ENCODE data around the gene KISS1R. TPM values are rescaled to one million over a fixed set of nuclear protein-coding genes. Genes with fewer than 3 reads are reported as not detected.
"Not testable (repeated sequence)": the region's sequence is repeated elsewhere in the genome, so short reads cannot be mapped to it uniquely, and the experiment has no call there.

KISS1R gene
- total and polyA plus RNA-seq, 7 experiments from 2014 or later, result 0.72 to 3.0 (median 1.2) TPM

DNA sequence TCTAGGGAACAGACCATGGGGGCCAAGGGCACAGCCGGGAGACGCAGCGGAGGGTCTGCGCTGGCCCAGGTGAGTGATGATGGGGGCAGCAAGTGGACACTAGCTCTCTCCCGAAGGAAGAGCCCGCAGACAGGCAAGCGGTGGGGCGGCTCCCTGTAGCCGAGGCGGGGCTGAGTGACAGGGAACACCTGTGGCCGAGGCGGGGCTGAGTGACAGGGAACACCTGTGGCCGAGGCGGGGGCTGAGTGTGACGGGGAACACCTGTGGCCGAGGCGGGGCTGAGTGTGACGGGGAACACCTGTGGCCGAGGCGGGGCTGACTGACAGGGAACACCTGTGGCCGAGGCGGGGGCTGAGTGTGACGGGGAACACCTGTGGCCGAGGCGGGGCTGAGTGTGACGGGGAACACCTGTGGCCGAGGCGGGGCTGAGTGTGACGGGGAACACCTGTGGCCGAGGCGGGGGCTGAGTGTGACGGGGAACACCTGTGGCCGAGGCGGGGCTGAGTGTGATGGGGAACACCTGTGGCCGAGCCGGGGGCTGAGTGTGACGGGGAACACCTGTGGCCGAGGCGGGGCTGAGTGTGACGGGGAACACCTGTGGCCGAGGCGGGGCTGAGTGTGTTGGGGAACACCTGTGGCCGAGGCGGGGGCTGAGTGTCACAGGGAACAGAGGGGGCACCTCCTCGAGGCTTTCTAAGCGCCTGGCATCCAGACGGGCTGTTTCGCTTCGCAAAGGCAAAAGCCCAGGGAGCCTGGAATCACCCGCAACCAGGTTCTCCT lies 25.5 kb upstream of the KISS1R start:
- H3K27me3 ChIP-seq (ENCODE audit: control insufficient read depth in 2 of 2, insufficient read depth in 2 of 2, low read length in 2 of 2); CTCF ChIA-PET; H3K9me3 ChIP-seq (ENCODE audit: control insufficient read depth in 2 of 3, low read length in 3 of 3); ATAC-seq; DNase-seq; H3K4me1 ChIP-seq (ENCODE audit: control insufficient read depth in 2 of 2, insufficient read depth in 2 of 2, low read length in 2 of 2); H3K9me3 Mint-ChIP-seq; H3K36me3 Mint-ChIP-seq; H3K27me3 Mint-ChIP-seq: not testable (repeated sequence)
- Mint-ChIP-seq H3K4me1 (peaks cover 4 to 42% (median 30%) of the 10 kb centered on the region in 7 donors), H3K27ac (peak overlapping the region in 7 of 9 donors; percentile 45 to 100 (median 86)), H3K4me3 (peak overlapping the region; percentile 71 to 96 (median 82))
- Histone ChIP-seq H3K27ac (ENCODE audit: low read depth, low read length) (peak overlapping the region; percentile 97), H3K36me3 (ENCODE audit: control insufficient read depth in 2 of 3, insufficient read depth in 3 of 3, low read length in 3 of 3) (peaks cover 0 to 42% (median 0%) of the 10 kb centered on the region in 3 experiments), H3K4me3 (ENCODE audit: low read length) (peak overlapping the region; percentile 58)
- POLR2A ChIA-PET, result interaction anchor here (2.3 kb wide), 1 partner anchor 93 kb away, joined by 8 read pairs; the partner anchor contains the start of gene WDR18
- intact Hi-C loops (cut with micrococcal nuclease), result loop anchor here (2.0 kb wide), 2 partner anchors 19 to 319 kb away; partner anchors contain the start of gene BSG (in 1 of the 2)

DNA sequence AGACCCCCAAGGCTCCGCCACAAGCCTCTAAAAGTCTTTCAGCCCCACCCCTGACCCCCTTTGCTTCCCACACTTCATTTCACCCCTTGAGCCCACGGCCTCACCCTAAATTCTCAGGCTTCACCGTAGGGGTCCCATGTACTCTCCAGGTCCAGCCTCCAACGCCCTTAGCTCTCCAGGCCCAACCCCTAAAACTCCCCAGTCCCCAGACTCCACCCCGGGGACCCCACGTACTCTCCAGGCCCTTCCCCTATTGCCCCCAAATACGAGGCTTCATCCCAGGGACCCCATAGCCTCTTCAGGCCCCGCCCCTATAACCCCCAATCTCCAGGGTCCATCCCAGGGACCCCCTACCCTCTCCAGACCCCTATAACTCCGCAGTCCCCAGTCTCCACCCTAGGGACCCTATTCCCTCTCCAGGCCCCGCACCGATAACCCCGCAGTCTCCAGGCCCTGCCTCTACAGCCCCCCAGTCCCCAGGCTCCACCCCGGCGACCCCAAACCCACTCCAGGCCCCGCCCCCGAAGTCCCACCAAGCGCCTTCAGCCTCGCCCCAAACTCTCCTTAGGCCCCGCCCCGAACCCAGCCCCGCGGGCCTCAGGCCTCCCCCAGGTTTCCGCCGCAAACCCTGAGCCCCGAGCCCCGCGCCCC lies 24.8 kb upstream of the KISS1R start:
- Histone ChIP-seq H3K36me3 (ENCODE audit: control insufficient read depth in 2 of 3, insufficient read depth in 3 of 3, low read length in 3 of 3) (peaks cover 0 to 42% (median 0%) of the 10 kb centered on the region in 3 experiments), H3K27me3 (ENCODE audit: control insufficient read depth in 2 of 2, insufficient read depth in 2 of 2, low read length in 2 of 2) (no peaks in the 10 kb centered on the region), H3K4me1 (ENCODE audit: control insufficient read depth in 2 of 2, insufficient read depth in 2 of 2, low read length in 2 of 2) (peaks cover 3 to 5% of the 10 kb centered on the region in 2 donors), H3K4me3 (ENCODE audit: low read length) (peak overlapping the region; percentile 58), H3K9me3 (ENCODE audit: control insufficient read depth in 2 of 3, low read length in 3 of 3) (no peaks in the 10 kb centered on the region), H3K27ac (ENCODE audit: low read depth, low read length) (peak overlapping the region; percentile 97)
- ChIA-PET CTCF (interaction anchor here (0.9 to 1.1 kb wide), 3 partner anchors 13 to 29 kb away, joined by 4 to 7 read pairs (median 6); no protein-coding TSS in a partner anchor), POLR2A (interaction anchor here (0.5 to 6.7 kb wide), 13 partner anchors 14 to 1366 kb away, joined by 3 to 196 read pairs (median 7); partner anchors contain the start of genes ABCA7, CIRBP, KISS1R and R3HDM4)
- intact Hi-C loops (cut with micrococcal nuclease), result loop anchor here (2.0 kb wide), 2 partner anchors 20 to 320 kb away; partner anchors contain the start of gene BSG (in 1 of the 2)
- peaks cover 4 to 42% (median 30%) of the 10 kb centered on the region in 7 donors for H3K4me1 Mint-ChIP-seq
- DNase-seq (no peak), ATAC-seq (no peak)
- H3K36me3 Mint-ChIP-seq, result peaks cover 0 to 12% (median 4%) of the 10 kb centered on the region in 5 donors
- peak overlapping the region; percentile 76 to 96 (median 85) for H3K4me3 Mint-ChIP-seq
- peaks cover 0 to 4% (median 0%) of the 10 kb centered on the region in 5 donors for H3K27me3 Mint-ChIP-seq
- peaks cover 0 to 8% (median 0%) of the 10 kb centered on the region in 11 donors for H3K9me3 Mint-ChIP-seq
- H3K27ac Mint-ChIP-seq, result peak overlapping the region in 8 of 9 donors; percentile 65 to 100 (median 90)

DNA sequence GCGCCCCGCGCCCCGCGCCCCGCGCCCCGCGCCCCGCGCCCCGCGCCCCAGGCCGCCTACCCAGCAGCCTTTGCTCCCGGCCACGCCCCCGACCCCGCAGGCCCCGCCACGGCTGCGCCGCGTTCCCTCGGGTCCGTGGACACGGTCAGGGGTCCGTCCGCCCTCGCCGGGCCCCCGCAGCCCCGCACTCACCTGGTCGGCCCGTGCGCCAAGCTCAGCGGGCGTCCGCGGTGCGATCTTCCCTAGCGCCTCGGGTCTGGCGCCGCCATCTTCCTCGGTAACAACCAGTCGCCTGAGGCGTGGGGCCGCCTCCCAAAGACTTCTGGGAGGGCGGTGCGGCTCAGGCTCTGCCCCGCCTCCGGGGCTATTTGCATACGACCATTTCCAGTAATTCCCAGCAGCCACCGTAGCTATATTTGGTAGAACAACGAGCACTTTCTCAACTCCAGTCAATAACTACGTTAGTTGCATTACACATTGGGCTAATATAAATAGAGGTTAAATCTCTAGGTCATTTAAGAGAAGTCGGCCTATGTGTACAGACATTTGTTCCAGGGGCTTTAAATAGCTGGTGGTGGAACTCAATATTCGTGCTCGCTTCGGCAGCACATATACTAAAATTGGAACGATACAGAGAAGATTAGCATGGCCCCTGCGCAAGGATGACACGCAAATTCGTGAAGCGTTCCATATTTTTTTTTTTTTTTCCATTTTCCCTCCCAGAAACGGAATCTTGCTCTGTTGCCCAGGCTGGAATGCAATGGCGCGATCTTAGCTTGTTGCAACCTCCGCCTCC lies 24.0 kb upstream of the KISS1R start, which contains the start of the genes MED16 and RNU6-9:
Gene MED16 (minus strand): TSS at position 294 of the 796 bp plus-strand sequence. CDS start 2,056 bp downstream, outside the sequence.
Gene RNU6-9 (plus strand): TSS at position 591 of the 796 bp plus-strand sequence.
- CTCF ChIA-PET, result interaction anchor here (0.6 to 1.4 kb wide), 8 partner anchors 10 to 361 kb away, joined by 3 to 7 read pairs (median 4); no protein-coding TSS in a partner anchor
- peaks cover 0 to 8% (median 0%) of the 10 kb centered on the region in 11 donors for H3K9me3 Mint-ChIP-seq
- H3K27ac Mint-ChIP-seq, result peak within 1 kb of the TSS; percentile 98 to 100 (median 100)
- peak within 1 kb of the TSS; percentile 90 to 96 (median 93) for H3K4me3 Mint-ChIP-seq
- H3K27me3 Mint-ChIP-seq, result peaks cover 0 to 4% (median 0%) of the 10 kb centered on the region in 5 donors
- Histone ChIP-seq H3K4me1 (ENCODE audit: control insufficient read depth in 2 of 2, insufficient read depth in 2 of 2, low read length in 2 of 2) (peaks cover 3 to 5% of the 10 kb centered on the region in 2 donors), H3K27me3 (ENCODE audit: control insufficient read depth in 2 of 2, insufficient read depth in 2 of 2, low read length in 2 of 2) (no peaks in the 10 kb centered on the region), H3K4me3 (ENCODE audit: low read length) (peak within 1 kb of the TSS; percentile 72), H3K36me3 (ENCODE audit: control insufficient read depth in 2 of 3, insufficient read depth in 3 of 3, low read length in 3 of 3) (peaks cover 0 to 41% (median 4%) of the 10 kb centered on the region in 3 experiments), H3K27ac (ENCODE audit: low read depth, low read length) (peak within 1 kb of the TSS; percentile 97), H3K9me3 (ENCODE audit: control insufficient read depth in 2 of 3, low read length in 3 of 3) (no peaks in the 10 kb centered on the region)
- H3K36me3 Mint-ChIP-seq, result peaks cover 0 to 12% (median 5%) of the 10 kb centered on the region in 5 donors
- intact Hi-C loops (cut with micrococcal nuclease), result loop anchor here (1.0 to 2.0 kb wide), 8 partner anchors 12 to 320 kb away; partner anchors contain the start of genes BSG (in 1 of the 2) and KISS1R (in 1 of the 2)
- peak; percentile 95 for ATAC-seq
- H3K4me1 Mint-ChIP-seq, result peaks cover 4 to 42% (median 30%) of the 10 kb centered on the region in 7 donors
- peak; percentile 82 to 97 (median 94) for DNase-seq
- POLR2A ChIA-PET, result interaction anchor here (0.5 to 6.7 kb wide), 18 partner anchors 11 to 1365 kb away, joined by 3 to 196 read pairs (median 5); partner anchors contain the start of genes ABCA7, CIRBP, KISS1R and R3HDM4

DNA sequence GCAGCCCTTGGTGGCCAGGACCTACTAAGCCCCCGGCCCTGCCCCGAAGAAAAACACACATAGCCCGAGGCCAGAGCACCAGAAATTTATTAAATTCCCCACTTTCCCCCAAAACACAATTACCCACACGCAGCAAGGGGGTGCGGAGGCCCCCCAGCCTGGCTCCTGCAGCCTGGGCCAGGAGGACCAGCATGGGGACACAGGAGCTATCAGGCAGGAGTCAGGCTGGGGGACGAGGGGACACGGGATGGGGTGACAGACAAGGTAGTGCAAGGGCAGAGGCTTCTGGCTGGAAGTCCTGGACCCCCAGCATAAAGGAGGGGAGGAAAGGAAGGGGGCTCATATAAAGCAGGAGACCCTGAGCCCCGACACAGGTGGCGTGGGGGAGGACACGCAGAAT lies 20.7 kb upstream of the KISS1R start:
- intact Hi-C loops (cut with micrococcal nuclease), result no loop called here
- CTCF ChIA-PET, result interaction anchor here (1.0 to 1.2 kb wide), 2 partner anchors 12 kb away, joined by 3 to 4 read pairs; no protein-coding TSS in a partner anchor
- no peaks in the 10 kb centered on the region for H3K9me3 ChIP-seq (ENCODE audit: control insufficient read depth in 2 of 3, low read length in 3 of 3)
- H3K9me3 Mint-ChIP-seq, result peaks cover 0 to 8% (median 0%) of the 10 kb centered on the region in 11 donors
- H3K27me3 ChIP-seq (ENCODE audit: control insufficient read depth in 2 of 2, insufficient read depth in 2 of 2, low read length in 2 of 2), result no peaks in the 10 kb centered on the region
- DNase-seq, result no peak
- H3K27ac ChIP-seq (ENCODE audit: low read depth, low read length), result no peak overlapping the region
- H3K36me3 ChIP-seq (ENCODE audit: control insufficient read depth in 2 of 3, insufficient read depth in 3 of 3, low read length in 3 of 3), result peaks cover 0 to 47% (median 9%) of the 10 kb centered on the region in 3 experiments
- peaks cover 3 to 15% of the 10 kb centered on the region in 2 donors for H3K4me1 ChIP-seq (ENCODE audit: control insufficient read depth in 2 of 2, insufficient read depth in 2 of 2, low read length in 2 of 2)
- H3K4me1 Mint-ChIP-seq, result peaks cover 0 to 37% (median 19%) of the 10 kb centered on the region in 7 donors
- H3K4me3 Mint-ChIP-seq, result peak overlapping the region in 1 of 10 donors; percentile 33
- peaks cover 0 to 4% (median 0%) of the 10 kb centered on the region in 5 donors for H3K27me3 Mint-ChIP-seq
- H3K4me3 ChIP-seq (ENCODE audit: low read length), result no peak overlapping the region
- H3K36me3 Mint-ChIP-seq, result peaks cover 0 to 8% (median 5%) of the 10 kb centered on the region in 5 donors
- peak overlapping the region in 5 of 9 donors; percentile 26 to 80 (median 38) for H3K27ac Mint-ChIP-seq
- no peak for ATAC-seq
- POLR2A ChIA-PET, result interaction anchor here (0.7 to 6.7 kb wide), 6 partner anchors 10 to 1950 kb away, joined by 3 to 196 read pairs (median 3); partner anchors contain the start of genes KISS1R and R3HDM4

- H3K4me1 Mint-ChIP-seq, result peaks cover 0 to 39% (median 20%) of the 10 kb centered on the region in 7 donors
- no peak overlapping the region for H3K4me3 ChIP-seq (ENCODE audit: low read length)
- intact Hi-C loops (cut with micrococcal nuclease), result no loop called here
- H3K27me3 ChIP-seq (ENCODE audit: control insufficient read depth in 2 of 2, insufficient read depth in 2 of 2, low read length in 2 of 2), result no peaks in the 10 kb centered on the region
- peak overlapping the region in 3 of 9 donors; percentile 12 to 38 (median 13) for H3K27ac Mint-ChIP-seq
- peaks cover 0 to 4% (median 0%) of the 10 kb centered on the region in 5 donors for H3K27me3 Mint-ChIP-seq
- H3K4me3 Mint-ChIP-seq, result peak overlapping the region in 1 of 10 donors; percentile 33
- peaks cover 0 to 8% (median 5%) of the 10 kb centered on the region in 5 donors for H3K36me3 Mint-ChIP-seq
- peaks cover 3 to 13% of the 10 kb centered on the region in 2 donors for H3K4me1 ChIP-seq (ENCODE audit: control insufficient read depth in 2 of 2, insufficient read depth in 2 of 2, low read length in 2 of 2)
- peaks cover 0 to 8% (median 0%) of the 10 kb centered on the region in 11 donors for H3K9me3 Mint-ChIP-seq
- ATAC-seq (no peak), DNase-seq (no peak)
- ChIA-PET POLR2A (interaction anchor here (0.7 to 6.7 kb wide), 5 partner anchors 10 to 1949 kb away, joined by 3 to 196 read pairs (median 3); partner anchors contain the start of gene R3HDM4), CTCF (interaction anchor here (0.9 to 1.0 kb wide), 2 partner anchors 11 to 33 kb away, joined by 3 to 6 read pairs; no protein-coding TSS in a partner anchor)
- H3K27ac ChIP-seq (ENCODE audit: low read depth, low read length), result no peak overlapping the region
- H3K36me3 ChIP-seq (ENCODE audit: control insufficient read depth in 2 of 3, insufficient read depth in 3 of 3, low read length in 3 of 3), result peaks cover 0 to 53% (median 9%) of the 10 kb centered on the region in 3 experiments
- no peaks in the 10 kb centered on the region for H3K9me3 ChIP-seq (ENCODE audit: control insufficient read depth in 2 of 3, low read length in 3 of 3)
Measured at GRCh38 chr19:896999-897398, 20.1 kb upstream of the KISS1R start.
